Measurements from ENCODE around the gene SPTY2D1.
"Not testable (repeated sequence)": the region's sequence is repeated elsewhere in the genome, so short reads cannot be mapped to it uniquely, and the experiment has no call there.

The SPTY2D1 gene, protein sequence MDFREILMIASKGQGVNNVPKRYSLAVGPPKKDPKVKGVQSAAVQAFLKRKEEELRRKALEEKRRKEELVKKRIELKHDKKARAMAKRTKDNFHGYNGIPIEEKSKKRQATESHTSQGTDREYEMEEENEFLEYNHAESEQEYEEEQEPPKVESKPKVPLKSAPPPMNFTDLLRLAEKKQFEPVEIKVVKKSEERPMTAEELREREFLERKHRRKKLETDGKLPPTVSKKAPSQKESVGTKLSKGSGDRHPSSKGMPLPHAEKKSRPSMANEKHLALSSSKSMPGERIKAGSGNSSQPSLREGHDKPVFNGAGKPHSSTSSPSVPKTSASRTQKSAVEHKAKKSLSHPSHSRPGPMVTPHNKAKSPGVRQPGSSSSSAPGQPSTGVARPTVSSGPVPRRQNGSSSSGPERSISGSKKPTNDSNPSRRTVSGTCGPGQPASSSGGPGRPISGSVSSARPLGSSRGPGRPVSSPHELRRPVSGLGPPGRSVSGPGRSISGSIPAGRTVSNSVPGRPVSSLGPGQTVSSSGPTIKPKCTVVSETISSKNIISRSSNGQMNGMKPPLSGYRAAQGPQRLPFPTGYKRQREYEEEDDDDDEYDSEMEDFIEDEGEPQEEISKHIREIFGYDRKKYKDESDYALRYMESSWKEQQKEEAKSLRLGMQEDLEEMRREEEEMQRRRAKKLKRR

GRCh38 chr11:18634140-18635032, at the start of gene SPTY2D1:
SPTY2D1 (minus strand) TSS chr11:18634342; CDS start chr11:18634257, 85 bp downstream.
- peak; percentile 93 for DNase-seq

GRCh38 chr11:18682466-18682865, 48.3 kb upstream of the SPTY2D1 start:
- DNase-seq = no peak

GRCh38 chr11:18681949-18682348, 47.8 kb upstream of the SPTY2D1 start:
- DNase-seq = not testable (repeated sequence)

DNA sequence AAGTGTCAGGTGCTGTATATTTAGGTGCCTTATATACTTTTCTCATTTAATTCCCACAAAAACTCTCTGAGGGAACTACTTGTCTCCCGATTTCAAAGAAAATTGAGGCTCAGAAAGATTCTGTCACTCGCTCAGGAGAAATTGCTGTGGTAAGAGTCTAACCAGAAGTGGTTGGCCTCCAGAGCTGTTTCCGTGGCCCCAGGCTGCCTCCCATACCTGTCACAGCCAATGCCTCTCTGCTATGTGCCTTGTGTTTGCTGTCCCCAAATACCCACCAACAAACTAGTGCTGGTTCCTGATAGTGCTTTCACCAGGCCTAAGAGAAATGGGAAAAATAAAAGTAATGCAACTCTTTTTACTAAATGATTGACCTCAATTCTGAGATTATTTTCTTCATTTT, 43.4 kb upstream of the SPTY2D1 start:
- no peak for DNase-seq

DNA sequence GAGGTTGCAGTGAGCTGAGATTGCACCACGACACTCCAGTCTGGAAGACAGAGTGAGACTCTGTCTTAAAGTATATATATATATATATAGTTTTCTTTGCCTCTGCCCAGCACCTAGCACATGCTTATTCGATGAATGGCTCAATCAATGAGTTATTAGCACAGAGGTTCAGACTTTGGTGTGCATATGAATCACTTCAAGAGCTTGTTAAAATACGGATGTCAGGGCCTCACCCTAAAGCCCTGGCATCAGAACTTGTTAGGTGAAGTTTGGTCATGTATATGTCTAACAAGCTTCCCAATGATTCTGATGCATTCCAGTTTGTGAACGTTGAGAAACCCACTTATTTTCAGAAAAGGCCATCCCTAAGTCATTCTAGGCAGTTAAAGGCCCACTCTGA, 42.7 kb upstream of the SPTY2D1 start:
- no peak for DNase-seq

GRCh38 chr11:18672209-18672608, 38.1 kb upstream of the SPTY2D1 start:
- not testable (repeated sequence) for DNase-seq

- no peak for DNase-seq
Observed at GRCh38 chr11:18671246-18671645, 37.1 kb upstream of the SPTY2D1 start.

DNA sequence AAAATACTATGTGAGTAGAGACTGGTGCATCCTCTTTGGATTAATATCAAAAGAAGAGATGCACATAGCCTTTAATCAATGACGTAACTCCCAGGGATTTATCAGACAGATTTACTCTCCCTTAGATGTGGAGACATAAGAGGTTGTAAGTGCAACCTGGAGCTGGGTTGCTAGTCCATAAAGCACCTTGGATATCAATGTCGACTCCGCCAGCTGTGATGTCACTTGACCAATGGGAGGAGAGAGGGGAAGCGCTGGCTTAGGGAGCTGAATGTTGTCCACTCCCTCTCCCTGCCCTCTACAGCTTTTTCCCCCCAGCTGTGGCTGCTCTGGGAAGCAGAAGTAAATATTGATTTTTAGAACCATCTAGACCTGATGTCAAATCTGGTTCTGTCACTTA, 35.6 kb upstream of the SPTY2D1 start:
- DNase-seq = no peak

DNA sequence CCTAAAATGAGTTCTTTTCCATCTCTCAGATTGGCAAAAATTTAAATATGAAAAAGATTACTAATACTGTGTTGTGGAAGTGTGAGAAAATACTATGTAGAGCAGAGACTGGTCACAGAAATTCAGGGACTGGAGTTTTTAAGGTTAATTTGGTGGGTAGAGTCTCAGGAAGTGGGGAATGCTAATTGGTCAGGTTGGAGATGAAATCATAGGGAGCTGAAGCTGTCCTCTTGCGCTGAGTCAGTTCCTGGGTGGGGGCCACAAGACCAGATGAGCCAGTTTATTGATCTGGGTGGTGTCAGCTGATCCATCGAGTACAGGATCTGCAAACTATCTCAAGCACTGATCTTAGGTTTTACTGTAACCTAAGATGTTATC, 35.1 kb upstream of the SPTY2D1 start:
- no peak for DNase-seq

GRCh38 chr11:18668131-18668530, 34.0 kb upstream of the SPTY2D1 start:
- DNase-seq = no peak

DNA sequence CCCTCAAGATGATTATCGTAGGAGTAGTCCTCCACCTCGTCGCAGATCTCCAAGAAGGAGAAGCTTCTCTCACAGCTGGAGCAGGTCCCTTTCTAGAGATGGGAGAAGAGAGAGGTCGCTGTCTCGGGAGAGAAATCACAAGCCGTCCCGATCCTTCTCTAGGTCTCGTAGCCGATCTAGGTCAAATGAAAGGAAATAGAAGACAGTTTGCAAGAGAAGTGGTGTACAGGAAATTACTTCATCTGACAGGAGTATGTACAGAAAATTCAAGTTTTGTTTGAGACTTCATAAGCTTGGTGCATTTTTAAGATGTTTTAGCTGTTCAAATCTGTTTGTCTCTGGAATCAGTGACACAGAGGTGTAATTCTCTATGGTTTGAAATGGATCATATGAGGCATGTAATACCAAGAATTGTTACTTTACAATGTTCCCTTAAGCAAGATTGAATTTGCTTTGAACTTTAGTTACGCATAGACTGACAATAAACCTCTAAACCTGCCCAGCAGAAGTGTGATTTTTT, 31.3 kb upstream of the SPTY2D1 start:
- not testable (repeated sequence) for DNase-seq

DNA sequence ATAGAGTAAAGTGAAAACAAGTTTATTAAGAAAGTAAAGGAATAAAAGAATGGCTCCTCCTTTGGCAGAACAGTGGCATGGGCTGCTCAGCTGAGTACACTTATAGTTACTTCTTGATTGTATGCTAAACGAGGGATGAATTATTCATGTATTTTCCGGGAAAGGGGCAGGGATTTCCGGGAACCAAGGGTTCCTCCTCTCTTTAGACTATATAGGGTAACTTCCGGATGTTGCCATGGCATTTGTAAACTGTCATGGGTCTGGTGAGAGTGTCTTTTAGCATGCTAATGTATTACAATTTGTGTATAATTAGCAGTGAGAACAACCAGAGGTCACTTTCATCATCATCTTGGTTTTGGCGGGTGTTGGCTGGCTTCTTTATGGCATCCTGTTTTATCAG, 23.5 kb upstream of the SPTY2D1 start:
- no peak for DNase-seq

GRCh38 chr11:18650859-18651557, 16.9 kb upstream of the SPTY2D1 start:
- no peak for DNase-seq

DNA sequence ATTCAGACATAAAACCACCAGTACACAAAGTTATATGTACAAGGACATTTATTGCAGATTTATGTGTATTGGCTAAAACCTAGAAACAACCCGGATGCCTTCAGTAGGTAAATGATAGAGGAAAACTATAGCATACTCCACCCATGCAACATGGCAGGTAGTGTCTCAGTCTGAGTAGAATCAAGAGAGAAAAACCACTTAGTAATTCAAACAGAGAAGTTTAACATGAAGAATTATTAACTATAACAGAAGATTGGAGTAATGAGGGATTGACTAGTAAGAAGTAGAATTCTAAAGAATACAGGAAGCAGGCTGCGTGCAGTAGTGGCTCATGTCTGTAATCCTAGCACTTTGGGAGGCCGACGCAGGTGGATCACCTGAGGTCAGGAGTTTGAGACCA, 16.2 kb upstream of the SPTY2D1 start:
- DNase-seq = no peak

DNA sequence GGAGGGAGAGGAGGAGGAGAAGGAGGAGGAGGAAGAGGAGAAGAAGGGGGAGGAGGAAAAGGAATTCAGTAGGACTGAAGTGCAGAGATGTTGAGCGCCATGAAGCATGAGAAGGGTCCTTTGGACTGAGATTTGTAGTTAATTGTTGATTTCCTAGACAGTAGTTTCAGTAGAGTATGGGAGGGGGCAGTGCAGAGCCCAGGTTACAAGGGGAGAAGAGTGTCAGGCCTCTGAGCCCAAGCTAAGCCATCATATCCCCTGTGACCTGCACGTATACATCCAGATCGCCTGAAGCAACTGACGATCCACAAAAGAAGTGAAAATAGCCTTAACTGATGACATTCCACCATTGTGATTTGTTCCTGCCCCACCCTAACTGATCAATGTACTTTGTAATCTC, 8.9 kb upstream of the SPTY2D1 start:
- not testable (repeated sequence) for DNase-seq

- DNase-seq = no peak
Observed at GRCh38 chr11:18641677-18642076, 7.5 kb upstream of the SPTY2D1 start.

GRCh38 chr11:18633256-18634139, 644 bp downstream of the SPTY2D1 start:
- no peak for DNase-seq

DNA sequence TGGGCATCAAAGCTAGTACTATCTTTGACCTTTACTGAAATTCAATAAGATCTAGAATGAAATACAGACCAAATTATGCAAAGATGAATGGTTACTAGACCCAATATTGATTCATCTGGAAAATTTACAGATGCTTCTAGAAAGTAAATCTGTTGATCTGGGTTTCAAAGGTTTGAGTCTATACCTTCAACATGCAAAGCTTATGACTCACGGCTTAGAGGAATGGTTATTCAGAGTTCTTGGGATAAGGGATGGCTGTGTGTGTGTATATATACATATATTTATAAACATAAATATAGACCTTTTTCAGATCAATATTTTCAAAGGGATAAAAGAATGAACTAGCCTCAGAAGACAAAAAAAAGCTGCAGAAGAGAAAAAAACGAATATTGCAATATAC, 1.3 kb downstream of the SPTY2D1 start:
- DNase-seq = no peak

DNA sequence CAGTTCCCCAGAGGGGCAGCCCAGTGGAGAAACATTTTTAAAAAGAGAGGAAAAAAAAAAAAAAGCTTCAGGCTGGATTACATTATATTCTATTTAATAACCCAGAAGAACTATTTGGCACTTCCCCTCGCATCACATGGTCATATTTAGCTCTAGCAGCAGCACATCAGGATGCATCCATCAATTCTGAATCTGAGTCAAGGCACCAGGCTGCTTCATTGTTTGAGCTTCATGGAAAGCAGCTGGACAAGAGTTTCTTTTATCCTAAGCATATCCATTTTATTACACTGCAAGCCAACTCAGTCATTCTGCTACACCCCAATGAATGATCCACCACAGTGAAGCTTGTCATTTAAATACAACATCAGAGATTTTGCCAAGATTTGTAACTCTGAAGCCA, 10.0 kb downstream of the SPTY2D1 start:
- DNase-seq = no peak

DNA sequence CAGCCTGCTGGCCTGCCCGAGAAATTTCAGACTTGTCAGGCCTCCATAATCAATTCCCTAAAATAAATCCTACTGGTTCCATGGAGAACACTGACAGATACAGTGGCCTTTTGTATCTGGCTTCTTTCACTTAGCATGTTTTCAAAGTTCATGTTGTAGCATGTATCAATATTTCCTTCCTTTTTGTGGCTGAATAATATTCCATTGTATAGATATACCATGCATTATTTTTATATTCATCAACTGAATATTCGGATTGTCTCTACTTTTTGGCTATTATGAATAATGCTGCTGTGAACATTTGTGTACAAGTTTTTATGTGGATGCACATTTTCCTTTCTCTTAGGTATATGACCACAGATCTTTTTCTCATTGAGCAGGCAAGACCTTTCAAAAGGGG, 10.4 kb downstream of the SPTY2D1 start:
- no peak for DNase-seq

GRCh38 chr11:18618342-18619025, 15.7 kb downstream of the SPTY2D1 start:
- no peak for DNase-seq
